HepG2 (cell line): Measurements from ENCODE around the gene GRM8. TPM values are rescaled to one million over a fixed set of nuclear protein-coding genes. Genes with fewer than 3 reads are reported as not detected.

Experiments used
- CREB1 ChIP-seq, 2 experiments: fragments of 450-650 bp in 1 of 2; IDR thresholded peaks; 2 replicates each; pipeline ENCODE4 v1.6.1; 2016 to 2017; ENCODE audit warnings: control low read depth in 1 of 2, mild to moderate bottlenecking in 1 of 2, missing compliant biosample characterization in 1 of 2, missing genetic modification characterization in 1 of 2
- EHMT2 ChIP-seq: fragments of 200-600 bp; sonication (generic); IDR thresholded peaks from 2 replicates; pipeline ENCODE4 v1.7.0; 2017; ENCODE audit warnings: antibody characterized with exemption, low read depth, low read length, borderline replicate concordance
- ISL2 ChIP-seq: sonication (generic); formaldehyde crosslinking; IDR thresholded peaks from 2 replicates; pipeline ENCODE4 v1.5.0; 2020; ENCODE audit warnings: missing genetic modification reagents
- MAFG ChIP-seq: sonication (generic); formaldehyde crosslinking; IDR thresholded peaks from 2 replicates; pipeline ENCODE4 v1.5.1; 2020; ENCODE audit warnings: mild to moderate bottlenecking, missing genetic modification reagents
- MZF1 ChIP-seq: sonication (generic); formaldehyde crosslinking; IDR thresholded peaks from 2 replicates; pipeline ENCODE4 v1.8.1; 2023; ENCODE audit warnings: mild to moderate bottlenecking, missing genetic modification reagents, borderline replicate concordance
- NCOA1 ChIP-seq: sonication (generic); formaldehyde crosslinking; IDR thresholded peaks from 2 replicates; pipeline ENCODE4 v1.9.0; 2021; ENCODE audit warnings: missing genetic modification reagents
- RERE ChIP-seq: IDR thresholded peaks from 2 replicates; pipeline ENCODE4 v1.6.1; 2016; ENCODE audit warnings: low read depth, missing genetic modification reagents, missing compliant biosample characterization
- ZBTB34 ChIP-seq: sonication (generic); formaldehyde crosslinking; IDR thresholded peaks from 2 replicates; pipeline ENCODE4 v1.8.0; 2022; ENCODE audit warnings: mild to moderate bottlenecking, missing genetic modification reagents
- ZFP41 ChIP-seq: sonication (generic); formaldehyde crosslinking; IDR thresholded peaks from 2 replicates; pipeline ENCODE4 v1.4.0; 2020; ENCODE audit warnings: mild to moderate bottlenecking, missing genetic modification reagents, borderline replicate concordance
- ZNF101 ChIP-seq: sonication (generic); formaldehyde crosslinking; IDR thresholded peaks from 2 replicates; pipeline ENCODE4 v1.4.0; 2020; ENCODE audit warnings: mild to moderate bottlenecking, low read depth, missing genetic modification reagents, borderline replicate concordance
- ZNF180 ChIP-seq: sonication (generic); formaldehyde crosslinking; IDR thresholded peaks from 2 replicates; pipeline ENCODE4 v1.4.0; 2020; ENCODE audit warnings: low read depth, missing genetic modification reagents, borderline replicate concordance
- polyA plus RNA-seq, 8 experiments: library from polyadenylated mRNA; depleted of rRNA in 3 of 8; stranded (reverse) in 7 of 8; unstranded in 1 of 8; fragments of >200 nt; fragmentation: Illumina TruSeq in 4 of 8; extraction: Trizol in 4 of 8; gene quantifications; 2 replicates each; pipeline versions ENCODE4 v1.2.1 to v1.2.3, GENCODE V29; 2011 to 2016; ENCODE audit warnings: low read depth in 4 of 8, missing spikeins in 1 of 8, mixed read lengths in 1 of 8; ENCODE audit not compliant: insufficient read depth in 1 of 8
- total RNA-seq, 5 experiments: library from RNA; depleted of rRNA; stranded (reverse); fragments of >200 nt; fragmentation: Illumina TruSeq; extraction: Trizol; gene quantifications; 2 replicates each; pipeline ENCODE4 v1.2.3, GENCODE V29; 2016; ENCODE audit warnings: low read depth in 1 of 5
- TF ChIP-seq, protein P1 (sequence below): IDR thresholded peaks from 2 replicates; pipeline ENCODE4 v1.4.0; 2020; ENCODE audit warnings: mild to moderate bottlenecking, missing genetic modification reagents
- TF ChIP-seq, protein P2 (sequence below): sonication (generic); formaldehyde crosslinking; IDR thresholded peaks from 2 replicates; pipeline ENCODE4 v1.4.0; 2020; ENCODE audit warnings: mild to moderate bottlenecking, missing genetic modification reagents

Gene GRM8
- total and polyA plus RNA-seq, 2 of the 13 experiments (the other 11 are each of a cell fraction or from before 2014, with no cell fraction given): not detected

- TF ChIP-seq RERE (no peak), EHMT2 (peak; percentile 100), ZNF180 (CRISPR knock-in tag) (no peak), ZFP41 (CRISPR knock-in tag) (no peak), CREB1 (IDR thresholded peaks at IDR 0.05) (no peak), CREB1 (CRISPR knock-in tag; IDR thresholded peaks at IDR 0.05) (no peak), ZNF101 (CRISPR knock-in tag) (no peak), MZF1 (CRISPR knock-in tag) (no peak), NCOA1 (no peak), ISL2 (CRISPR knock-in tag) (peak; percentile 55; the same call in 1 of the 2 replicates), ZBTB34 (CRISPR knock-in tag) (no peak), MAFG (CRISPR knock-in tag) (no peak)
- TF ChIP-seq, protein P1, sequence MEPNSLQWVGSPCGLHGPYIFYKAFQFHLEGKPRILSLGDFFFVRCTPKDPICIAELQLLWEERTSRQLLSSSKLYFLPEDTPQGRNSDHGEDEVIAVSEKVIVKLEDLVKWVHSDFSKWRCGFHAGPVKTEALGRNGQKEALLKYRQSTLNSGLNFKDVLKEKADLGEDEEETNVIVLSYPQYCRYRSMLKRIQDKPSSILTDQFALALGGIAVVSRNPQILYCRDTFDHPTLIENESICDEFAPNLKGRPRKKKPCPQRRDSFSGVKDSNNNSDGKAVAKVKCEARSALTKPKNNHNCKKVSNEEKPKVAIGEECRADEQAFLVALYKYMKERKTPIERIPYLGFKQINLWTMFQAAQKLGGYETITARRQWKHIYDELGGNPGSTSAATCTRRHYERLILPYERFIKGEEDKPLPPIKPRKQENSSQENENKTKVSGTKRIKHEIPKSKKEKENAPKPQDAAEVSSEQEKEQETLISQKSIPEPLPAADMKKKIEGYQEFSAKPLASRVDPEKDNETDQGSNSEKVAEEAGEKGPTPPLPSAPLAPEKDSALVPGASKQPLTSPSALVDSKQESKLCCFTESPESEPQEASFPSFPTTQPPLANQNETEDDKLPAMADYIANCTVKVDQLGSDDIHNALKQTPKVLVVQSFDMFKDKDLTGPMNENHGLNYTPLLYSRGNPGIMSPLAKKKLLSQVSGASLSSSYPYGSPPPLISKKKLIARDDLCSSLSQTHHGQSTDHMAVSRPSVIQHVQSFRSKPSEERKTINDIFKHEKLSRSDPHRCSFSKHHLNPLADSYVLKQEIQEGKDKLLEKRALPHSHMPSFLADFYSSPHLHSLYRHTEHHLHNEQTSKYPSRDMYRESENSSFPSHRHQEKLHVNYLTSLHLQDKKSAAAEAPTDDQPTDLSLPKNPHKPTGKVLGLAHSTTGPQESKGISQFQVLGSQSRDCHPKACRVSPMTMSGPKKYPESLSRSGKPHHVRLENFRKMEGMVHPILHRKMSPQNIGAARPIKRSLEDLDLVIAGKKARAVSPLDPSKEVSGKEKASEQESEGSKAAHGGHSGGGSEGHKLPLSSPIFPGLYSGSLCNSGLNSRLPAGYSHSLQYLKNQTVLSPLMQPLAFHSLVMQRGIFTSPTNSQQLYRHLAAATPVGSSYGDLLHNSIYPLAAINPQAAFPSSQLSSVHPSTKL (CRISPR knock-in tag): 0 out of 2 replicates have a peak, but pooled peaks have one; percentile 20
- TF ChIP-seq, protein P2, sequence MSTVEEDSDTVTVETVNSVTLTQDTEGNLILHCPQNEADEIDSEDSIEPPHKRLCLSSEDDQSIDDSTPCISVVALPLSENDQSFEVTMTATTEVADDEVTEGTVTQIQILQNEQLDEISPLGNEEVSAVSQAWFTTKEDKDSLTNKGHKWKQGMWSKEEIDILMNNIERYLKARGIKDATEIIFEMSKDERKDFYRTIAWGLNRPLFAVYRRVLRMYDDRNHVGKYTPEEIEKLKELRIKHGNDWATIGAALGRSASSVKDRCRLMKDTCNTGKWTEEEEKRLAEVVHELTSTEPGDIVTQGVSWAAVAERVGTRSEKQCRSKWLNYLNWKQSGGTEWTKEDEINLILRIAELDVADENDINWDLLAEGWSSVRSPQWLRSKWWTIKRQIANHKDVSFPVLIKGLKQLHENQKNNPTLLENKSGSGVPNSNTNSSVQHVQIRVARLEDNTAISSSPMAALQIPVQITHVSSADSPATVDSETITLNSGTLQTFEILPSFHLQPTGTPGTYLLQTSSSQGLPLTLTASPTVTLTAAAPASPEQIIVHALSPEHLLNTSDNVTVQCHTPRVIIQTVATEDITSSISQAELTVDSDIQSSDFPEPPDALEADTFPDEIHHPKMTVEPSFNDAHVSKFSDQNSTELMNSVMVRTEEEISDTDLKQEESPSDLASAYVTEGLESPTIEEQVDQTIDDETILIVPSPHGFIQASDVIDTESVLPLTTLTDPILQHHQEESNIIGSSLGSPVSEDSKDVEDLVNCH (CRISPR knock-in tag): no peak
Observed at GRCh38 chr7:127107601-127108007, 145.1 kb downstream of the GRM8 start (continued).
